Glutamatergic neuron (in vitro differentiated cells): ENCODE measurements around the gene IRS2. TPM values are rescaled to one million over a fixed set of nuclear protein-coding genes. Genes with fewer than 3 reads are reported as not detected.

ENCODE experiments used
- DNase-seq: peaks from one replicate; pipeline ENCODE4 v3.0.0; 2022
- H3K27ac Mint-ChIP-seq: one replicate; pipeline ENCODE4 v1.8.0; 2020; ENCODE audit warnings: mild to moderate bottlenecking, mixed read lengths, inconsistent platforms; ENCODE audit not compliant: unreplicated experiment
- H3K27me3 Mint-ChIP-seq: one replicate; pipeline ENCODE4 v1.8.0; 2020; ENCODE audit warnings: mild to moderate bottlenecking, moderate library complexity, mixed read lengths, inconsistent platforms; ENCODE audit not compliant: unreplicated experiment
- H3K36me3 Mint-ChIP-seq: one replicate; pipeline ENCODE4 v1.8.0; 2020; ENCODE audit warnings: mild to moderate bottlenecking, mixed read lengths, inconsistent platforms; ENCODE audit not compliant: unreplicated experiment
- H3K4me1 Mint-ChIP-seq: one replicate; pipeline ENCODE4 v1.8.0; 2020; ENCODE audit warnings: mild to moderate bottlenecking, low read depth, mixed read lengths, inconsistent platforms; ENCODE audit not compliant: unreplicated experiment
- H3K4me3 Mint-ChIP-seq: one replicate; pipeline ENCODE4 v1.8.0; 2020; ENCODE audit warnings: mild to moderate bottlenecking, mixed read lengths, inconsistent platforms; ENCODE audit not compliant: unreplicated experiment
- H3K9me3 Mint-ChIP-seq: one replicate; pipeline ENCODE4 v1.8.0; 2020; ENCODE audit warnings: mild to moderate bottlenecking, moderate library complexity, mixed read lengths, inconsistent platforms; ENCODE audit not compliant: unreplicated experiment
- CTCF ChIP-seq: fragments of 200-600 bp; sonication (generic); IDR thresholded peaks from one replicate; pipeline ENCODE4 v1.5.0; 2021; ENCODE audit not compliant: partially characterized antibody, unreplicated experiment
- total RNA-seq: library from RNA; stranded (reverse); fragmentation: NEBNext Ultra II Directional; extraction: Animal tissue kit (Norgen Biotek cat#: 25700); gene quantifications from one replicate; pipeline ENCODE4 v1.2.1, GENCODE V29; 2021; ENCODE audit not compliant: unreplicated experiment

Gene IRS2
- total RNA-seq, 1 donor from 2014 or later, result 27.0 TPM

DNA sequence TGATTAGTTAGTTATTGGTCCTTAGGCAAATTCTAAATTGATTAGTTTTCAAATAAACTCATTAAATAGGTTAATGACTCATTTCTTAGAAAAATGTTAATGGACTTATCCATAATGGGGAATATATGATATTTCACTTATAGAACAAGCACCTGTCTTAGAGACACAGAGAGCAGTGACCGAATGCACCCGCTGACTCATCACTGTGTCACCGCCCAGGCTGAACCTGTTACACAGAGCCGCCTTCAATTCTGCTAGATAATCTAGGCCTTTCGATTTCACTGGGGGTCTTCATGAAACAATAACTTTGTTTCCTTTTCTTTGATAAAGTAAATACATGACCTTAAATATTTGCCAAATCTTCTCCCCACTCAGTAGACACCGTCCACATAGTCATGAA is 13.1 kb downstream of the IRS2 start:
- no peak for DNase-seq
- peaks cover 6% of the 10 kb centered on the region for H3K4me1 Mint-ChIP-seq
- H3K27me3 Mint-ChIP-seq, result peaks cover 2% of the 10 kb centered on the region
- H3K36me3 Mint-ChIP-seq, result no peaks in the 10 kb centered on the region
- H3K27ac Mint-ChIP-seq, result no peak overlapping the region
- H3K9me3 Mint-ChIP-seq, result no peaks in the 10 kb centered on the region
- no peak overlapping the region for H3K4me3 Mint-ChIP-seq
- no peak for TF ChIP-seq CTCF

DNA sequence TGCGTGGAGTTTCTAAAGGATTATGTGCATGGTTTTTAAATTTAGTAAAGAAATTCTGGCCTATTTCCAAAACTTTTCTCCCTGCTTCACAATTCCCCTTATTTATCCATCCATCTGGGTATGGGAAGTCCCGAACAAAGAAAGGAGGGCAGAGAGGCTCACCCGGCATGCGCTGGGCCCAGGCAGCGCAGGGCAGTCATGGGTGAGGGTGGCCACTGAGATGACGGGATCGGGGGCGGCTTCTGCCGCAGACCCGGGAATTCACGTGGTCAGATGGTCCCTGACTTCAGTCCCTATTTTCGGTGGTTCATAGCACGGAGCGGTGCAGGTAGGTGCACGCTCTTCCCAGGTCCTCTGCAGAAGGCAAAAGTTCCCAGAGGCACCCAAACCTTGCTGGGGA is 14.5 kb downstream of the IRS2 start:
- TF ChIP-seq CTCF, result no peak
- Mint-ChIP-seq H3K4me1 (peaks cover 2% of the 10 kb centered on the region), H3K27me3 (peaks cover 2% of the 10 kb centered on the region), H3K27ac (no peak overlapping the region), H3K4me3 (no peak overlapping the region), H3K9me3 (no peaks in the 10 kb centered on the region), H3K36me3 (no peaks in the 10 kb centered on the region)
- DNase-seq, result no peak

GRCh38 chr13:109770436-109770835 is 15.9 kb downstream of the IRS2 start:
- H3K27ac Mint-ChIP-seq, result no peak overlapping the region
- H3K36me3 Mint-ChIP-seq, result no peaks in the 10 kb centered on the region
- H3K9me3 Mint-ChIP-seq, result no peaks in the 10 kb centered on the region
- no peak overlapping the region for H3K4me3 Mint-ChIP-seq
- peaks cover 2% of the 10 kb centered on the region for H3K27me3 Mint-ChIP-seq
- no peaks in the 10 kb centered on the region for H3K4me1 Mint-ChIP-seq
- no peak for TF ChIP-seq CTCF
- DNase-seq, result no peak

GRCh38 chr13:109769921-109770320 is 16.5 kb downstream of the IRS2 start:
- no peak overlapping the region for H3K27ac Mint-ChIP-seq
- no peaks in the 10 kb centered on the region for H3K36me3 Mint-ChIP-seq
- DNase-seq, result no peak
- no peak for TF ChIP-seq CTCF
- peaks cover 2% of the 10 kb centered on the region for H3K27me3 Mint-ChIP-seq
- no peak overlapping the region for H3K4me3 Mint-ChIP-seq
- peaks cover 3% of the 10 kb centered on the region for H3K4me1 Mint-ChIP-seq
- no peaks in the 10 kb centered on the region for H3K9me3 Mint-ChIP-seq

DNA sequence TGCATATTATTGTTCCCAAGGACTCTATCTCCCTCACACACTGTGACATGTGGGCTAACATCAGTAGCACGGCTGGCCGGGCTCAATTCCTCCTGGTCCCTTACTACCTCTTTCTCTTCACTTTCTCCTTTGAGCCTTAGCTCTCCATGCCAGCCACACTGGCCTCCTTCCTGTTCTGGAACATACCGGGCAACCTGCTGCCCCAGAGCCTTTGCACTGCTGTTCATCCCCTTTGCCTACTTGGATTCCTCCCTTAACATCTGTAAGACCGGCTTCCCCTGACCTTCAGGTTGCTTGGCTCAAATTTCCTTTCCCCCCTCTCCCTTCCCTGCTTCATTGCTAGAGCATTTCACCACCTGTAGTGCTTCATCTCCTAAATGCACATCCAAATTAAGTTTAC is 17.1 kb downstream of the IRS2 start:
- H3K27ac Mint-ChIP-seq, result no peak overlapping the region
- H3K9me3 Mint-ChIP-seq, result no peaks in the 10 kb centered on the region
- peaks cover 2% of the 10 kb centered on the region for H3K27me3 Mint-ChIP-seq
- no peak for DNase-seq
- peaks cover 9% of the 10 kb centered on the region for H3K4me1 Mint-ChIP-seq
- H3K36me3 Mint-ChIP-seq, result no peaks in the 10 kb centered on the region
- no peak for TF ChIP-seq CTCF
- H3K4me3 Mint-ChIP-seq, result no peak overlapping the region
